HCT116 (cell line): ENCODE results near the gene TEKTIP1. TPM values are rescaled to one million over a fixed set of nuclear protein-coding genes. Genes with fewer than 3 reads are reported as not detected.

Source experiments
- ATAC-seq: fragments of 200-7000 bp; cut with Tn5 transposase; 2 replicates; pipeline ENCODE4 v1.9.1; 2020; ENCODE audit warnings: mild to moderate bottlenecking, moderate library complexity
- BruUV-seq: library from RNA; stranded (reverse); fragments of 400-500 nt; replicated peaks from 2 replicates; lab custom pipeline; 2021; lab: Mats Ljungman, UMichigan
- CTCF ChIA-PET: fragments of 300-600 bp; sonication (Branson Sonifier 250); formaldehyde crosslinking; loops from one replicate; lab custom pipeline; 2021; ENCODE audit warnings: antibody characterized with exemption; lab: Charles Lee
- POLR2A ChIA-PET: fragments of 300-600, 350-600 bp; sonication (Branson Sonifier 250); formaldehyde crosslinking; loops from one replicate; lab custom pipeline; 2021; ENCODE audit warnings: antibody characterized with exemption; lab: Charles Lee
- RAD21 ChIA-PET, 2 experiments: fragments of 300-600 bp; sonication (Branson Sonifier 250); formaldehyde crosslinking; loops; one replicate each; lab custom pipeline; 2023; ENCODE audit warnings: low total read pairs in 2 of 2; ENCODE audit not compliant: uncharacterized antibody in 2 of 2, unreplicated experiment in 2 of 2, low non-redundant PET in 1 of 2; lab: Charles Lee
- DNase-seq: peaks from one replicate; pipeline ENCODE4 v3.0.0-alpha.2; 2010; ENCODE audit warnings: low read depth, low spot score
- H2AFZ ChIP-seq: fragments of 200-600 bp; shearing (Covaris generic), sonication (generic); 2 replicates; pipeline ENCODE4 v1.6.1; 2017; ENCODE audit warnings: low read depth, mixed run types, mixed read lengths, antibody characterized with exemption, low read length; ENCODE audit not compliant: poor library complexity, severe bottlenecking
- H3K27ac ChIP-seq: 2 replicates; pipeline ENCODE4 v1.5.1; 2012; ENCODE audit warnings: low read depth, low read length
- H3K27me3 ChIP-seq: fragments of 200-600 bp; sonication (generic); 2 replicates; pipeline ENCODE4 v1.6.1; 2016; ENCODE audit warnings: mixed run types, low read length, mixed read lengths; ENCODE audit not compliant: insufficient read depth
- H3K36me3 ChIP-seq, 2 experiments: fragments of 200-500 bp in 1 of 2; fragments of 200-600 bp in 1 of 2; sonication (Bioruptor generic) in 1 of 2; sonication (generic) in 1 of 2; 2 replicates each; pipeline versions ENCODE4 v1.5.1 to v1.6.1; 2014 to 2016; ENCODE audit warnings: low read length in 2 of 2, inconsistent platforms in 1 of 2, mixed read lengths in 1 of 2, mixed run types in 1 of 2; ENCODE audit not compliant: insufficient read depth in 2 of 2, control insufficient read depth in 1 of 2
- H3K4me1 ChIP-seq, 2 experiments: fragments of 200-600 bp in 1 of 2; sonication (generic) in 1 of 2; 2 replicates each; pipeline versions ENCODE4 v1.5.1 to v1.6.1; 2012 to 2017; ENCODE audit warnings: low read length in 2 of 2, inconsistent platforms in 1 of 2, mild to moderate bottlenecking in 1 of 2, mixed read lengths in 1 of 2, mixed run types in 1 of 2, moderate library complexity in 1 of 2; ENCODE audit not compliant: insufficient read depth in 2 of 2, control insufficient read depth in 1 of 2
- H3K4me2 ChIP-seq: fragments of 200-600 bp; sonication (generic); 2 replicates; pipeline ENCODE4 v1.6.1; 2017; ENCODE audit warnings: mixed run types, low read length, mixed read lengths
- H3K4me3 ChIP-seq, 2 experiments: fragments of 200-600 bp in 1 of 2; sonication (generic) in 1 of 2; replicated peaks in 1 of 2; 2 replicates each; pipeline ENCODE4 v1.5.1; 2011 to 2016; ENCODE audit warnings: low read length in 2 of 2, control low read depth in 1 of 2, low read depth in 1 of 2, mild to moderate bottlenecking in 1 of 2, mixed read lengths in 1 of 2, mixed run types in 1 of 2
- H3K79me2 ChIP-seq: fragments of 200-600 bp; sonication (generic); 2 replicates; pipeline ENCODE4 v1.6.1; 2017; ENCODE audit warnings: mild to moderate bottlenecking, mixed run types, low read length, moderate library complexity, mixed read lengths; ENCODE audit not compliant: insufficient read depth
- H3K9ac ChIP-seq: fragments of 200-600 bp; sonication (generic); 2 replicates; pipeline ENCODE4 v1.6.1; 2016; ENCODE audit warnings: low read length, mixed read lengths
- H3K9me2 ChIP-seq: fragments of 200-600 bp; sonication (generic), shearing (Covaris generic); 2 replicates; pipeline ENCODE4 v1.6.1; 2017; ENCODE audit warnings: mixed run types, mild to moderate bottlenecking, moderate library complexity; ENCODE audit not compliant: insufficient read depth
- H3K9me3 ChIP-seq, 2 experiments: fragments of 200-500 bp in 1 of 2; fragments of 200-600 bp in 1 of 2; sonication (Bioruptor generic) in 1 of 2; sonication (generic) in 1 of 2; 2 replicates each; pipeline ENCODE4 v1.6.1; 2014 to 2017; ENCODE audit warnings: low read length in 2 of 2, mixed read lengths in 2 of 2, inconsistent platforms in 1 of 2, low read depth in 1 of 2, mild to moderate bottlenecking in 1 of 2, mixed run types in 1 of 2, moderate library complexity in 1 of 2; ENCODE audit not compliant: control insufficient read depth in 1 of 2, insufficient read depth in 1 of 2
- H4K20me1 ChIP-seq: fragments of 200-600 bp; sonication (generic), shearing (Covaris generic); 2 replicates; pipeline ENCODE4 v1.6.1; 2017; ENCODE audit warnings: mixed run types, mild to moderate bottlenecking, moderate library complexity; ENCODE audit not compliant: insufficient read depth
- CBX3 ChIP-seq: IDR thresholded peaks from 2 replicates; pipeline ENCODE4 v1.6.1; 2012; ENCODE audit warnings: low read depth
- CEBPB ChIP-seq: IDR thresholded peaks from 2 replicates; pipeline ENCODE4 v1.6.1; 2012; ENCODE audit warnings: low read depth
- CTCF ChIP-seq, 3 experiments: fragments of 200-600 bp in 1 of 3; sonication (generic) in 1 of 3; IDR thresholded peaks in 2 of 3; conservative IDR thresholded peaks in 1 of 3; 2 replicates each; pipeline ENCODE4 v1.5.1; 2012 to 2017; ENCODE audit warnings: low read depth in 2 of 3, low read length in 2 of 3, antibody characterized with exemption in 1 of 3, borderline replicate concordance in 1 of 3, control low read depth in 1 of 3, mild to moderate bottlenecking in 1 of 3, mixed read lengths in 1 of 3, mixed run types in 1 of 3, moderate library complexity in 1 of 3; ENCODE audit not compliant: insufficient read depth in 1 of 3
- EGR1 ChIP-seq: IDR thresholded peaks from 2 replicates; pipeline ENCODE4 v1.6.1; 2012; ENCODE audit warnings: low read depth
- EZH2 ChIP-seq: fragments of 200-600 bp; sonication (generic); IDR thresholded peaks from 2 replicates; pipeline ENCODE4 v1.6.1; 2017; ENCODE audit warnings: antibody characterized with exemption, mixed run types
- EZH2phosphoT487 ChIP-seq: fragments of 200-600 bp; IDR thresholded peaks from 2 replicates; pipeline ENCODE4 v1.6.1; 2018; ENCODE audit warnings: antibody characterized with exemption, borderline replicate concordance
- FOSL1 ChIP-seq: IDR thresholded peaks from 2 replicates; pipeline ENCODE4 v1.6.1; 2012; ENCODE audit warnings: low read depth
- POLR2A ChIP-seq: IDR thresholded peaks from 2 replicates; pipeline ENCODE4 v1.7.0; 2011; ENCODE audit warnings: borderline replicate concordance; ENCODE audit not compliant: insufficient read depth, insufficient read length; ENCODE audit errors: extremely low read depth
- POLR2AphosphoS5 ChIP-seq: IDR thresholded peaks from 2 replicates; pipeline ENCODE4 v1.6.1; 2011; ENCODE audit warnings: mild to moderate bottlenecking, low read depth, low read length, moderate library complexity
- REST ChIP-seq: IDR thresholded peaks from 2 replicates; pipeline ENCODE4 v1.6.1; 2012; ENCODE audit warnings: low read depth
- SIN3A ChIP-seq: IDR thresholded peaks from 2 replicates; pipeline ENCODE4 v1.6.1; 2012; ENCODE audit warnings: low read depth
- SP1 ChIP-seq: IDR thresholded peaks from 2 replicates; pipeline ENCODE4 v1.6.1; 2012; ENCODE audit warnings: low read depth
- SRF ChIP-seq: IDR thresholded peaks from 2 replicates; pipeline ENCODE4 v1.6.1; 2012; ENCODE audit warnings: low read depth
- TCF7L2 ChIP-seq: IDR thresholded peaks from 2 replicates; pipeline ENCODE4 v1.7.0; 2011; ENCODE audit warnings: borderline replicate concordance, inconsistent platforms; ENCODE audit not compliant: insufficient read depth, insufficient read length; ENCODE audit errors: extremely low read depth
- YY1 ChIP-seq: IDR thresholded peaks from 2 replicates; pipeline ENCODE4 v1.6.1; 2011; ENCODE audit warnings: low read length, low read depth, moderate library complexity, mild to moderate bottlenecking; ENCODE audit not compliant: insufficient replicate concordance; ENCODE audit errors: extremely low read depth
- ZBTB33 ChIP-seq: IDR thresholded peaks from 2 replicates; pipeline ENCODE4 v1.6.1; 2011; ENCODE audit warnings: mild to moderate bottlenecking, low read length, moderate library complexity; ENCODE audit not compliant: insufficient replicate concordance; ENCODE audit errors: extremely low read depth
- ZFX ChIP-seq: fragments of 450-650 bp; IDR thresholded peaks from 2 replicates; pipeline ENCODE4 v1.6.1; 2017
- intact Hi-C: fragments of 100-400 bp; cut with micrococcal nuclease; formaldehyde crosslinking; loops from 2 replicates; pipeline ENCODE4 v1.10.0; 2022
- total RNA-seq: library from RNA; stranded (reverse); gene quantifications from one replicate; pipeline ENCODE4 v1.2.1, GENCODE V29; 2021; ENCODE audit not compliant: unreplicated experiment
- TF ChIP-seq, protein P1 (sequence below): IDR thresholded peaks from 2 replicates; pipeline ENCODE4 v1.6.1; 2012
- TF ChIP-seq, protein P2 (sequence below): IDR thresholded peaks from 2 replicates; pipeline ENCODE4 v1.6.1; 2012

The TEKTIP1 gene
- total RNA-seq, 1 experiment from 2014 or later: 1.2 TPM

- intact Hi-C loops: no loop called here
- CTCF ChIA-PET: no interaction called here
- ATAC-seq (no peak), DNase-seq (no peak)
- POLR2A ChIA-PET: interaction anchor here (0.7 kb wide), 1 partner anchor 12 kb away, joined by 6 read pairs; no protein-coding TSS in a partner anchor
- Histone ChIP-seq H3K9ac (no peak overlapping the region), H3K9me2 (no peaks in the 10 kb centered on the region), H3K9me3 (no peaks in the 10 kb centered on the region), H3K27ac (no peak overlapping the region), H4K20me1 (no peaks in the 10 kb centered on the region), H2AFZ (no peak overlapping the region), H3K79me2 (peaks cover 22% of the 10 kb centered on the region), H3K4me2 (no peak overlapping the region), H3K4me1 (peaks cover 0 to 12% of the 10 kb centered on the region in 2 experiments; a peak in 1 of 4 replicates), H3K27me3 (no peaks in the 10 kb centered on the region), H3K36me3 (peaks cover 8 to 12% of the 10 kb centered on the region in 2 experiments; a peak in 3 of 4 replicates), H3K4me3 (no peak overlapping the region)
- no TSS peak for BruUV-seq
- RAD21 ChIA-PET: no interaction called here
- TF ChIP-seq CBX3: no peak
- no peak for TF ChIP-seq SIN3A
- TF ChIP-seq POLR2A: no peak
- TF ChIP-seq EGR1: no peak
- TF ChIP-seq SRF: no peak
- no peak for TF ChIP-seq EZH2
- TF ChIP-seq ZBTB33: no peak
- TF ChIP-seq FOSL1: no peak
- no peak for TF ChIP-seq CTCF (IDR thresholded peaks at IDR 0.05 in 2 of 3, conservative IDR thresholded peaks at IDR 0.05 in 1 of 3; ENCODE audit: borderline replicate concordance in 1 of 3, insufficient read depth in 1 of 3, low read depth in 2 of 3, low read length in 2 of 3)
- TF ChIP-seq, protein P1, sequence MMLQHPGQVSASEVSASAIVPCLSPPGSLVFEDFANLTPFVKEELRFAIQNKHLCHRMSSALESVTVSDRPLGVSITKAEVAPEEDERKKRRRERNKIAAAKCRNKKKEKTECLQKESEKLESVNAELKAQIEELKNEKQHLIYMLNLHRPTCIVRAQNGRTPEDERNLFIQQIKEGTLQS: no peak
- no peak for TF ChIP-seq ZFX
- TF ChIP-seq, protein P2, sequence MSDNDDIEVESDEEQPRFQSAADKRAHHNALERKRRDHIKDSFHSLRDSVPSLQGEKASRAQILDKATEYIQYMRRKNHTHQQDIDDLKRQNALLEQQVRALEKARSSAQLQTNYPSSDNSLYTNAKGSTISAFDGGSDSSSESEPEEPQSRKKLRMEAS: no peak
- no peak for TF ChIP-seq REST
- no peak for TF ChIP-seq TCF7L2
- TF ChIP-seq EZH2phosphoT487: no peak
- no peak for TF ChIP-seq POLR2AphosphoS5
- no peak for TF ChIP-seq YY1
- no peak for TF ChIP-seq CEBPB
- TF ChIP-seq SP1: no peak
Observed at GRCh38 chr19:3524904-3525451, 14.0 kb upstream of the TEKTIP1 start.
